H1 (cell line): ENCODE results near the gene LACTB. TPM values are rescaled to one million over a fixed set of nuclear protein-coding genes. Genes with fewer than 3 reads are reported as not detected.

Experiments used
- CBX5 ChIP-seq: fragments of 300-800, 300-1000 bp; sonication (generic); IDR thresholded peaks from 2 replicates; pipeline ENCODE4 v1.7.1; 2016; ENCODE audit warnings: antibody characterized with exemption, low read length, low read depth
- CREB1 ChIP-seq: IDR thresholded peaks from 2 replicates; pipeline ENCODE4 v1.6.1; 2012; ENCODE audit warnings: inconsistent platforms
- EGR1 ChIP-seq: IDR thresholded peaks from 2 replicates; pipeline ENCODE4 v1.6.1; 2011; ENCODE audit warnings: low read depth, low read length, borderline replicate concordance
- EP300 ChIP-seq, 2 experiments: IDR thresholded peaks; 1 replicate in 1 of 2; 2 replicates in 1 of 2; pipeline ENCODE4 v1.6.1; 2011 to 2012; ENCODE audit warnings: low read depth in 2 of 2, low read length in 2 of 2, mild to moderate bottlenecking in 2 of 2, borderline replicate concordance in 1 of 2, inconsistent platforms in 1 of 2, moderate library complexity in 1 of 2
- KDM4A ChIP-seq: IDR thresholded peaks from one replicate; pipeline ENCODE4 v1.7.1; 2012; ENCODE audit warnings: low read depth, mild to moderate bottlenecking, moderate library complexity, low read length, inconsistent platforms; ENCODE audit not compliant: severe bottlenecking
- NANOG ChIP-seq: IDR thresholded peaks from 2 replicates; pipeline ENCODE4 v1.6.1; 2011; ENCODE audit warnings: low read length, low read depth, mild to moderate bottlenecking, inconsistent platforms; ENCODE audit not compliant: insufficient read depth, poor library complexity, severe bottlenecking
- SIRT6 ChIP-seq: IDR thresholded peaks from one replicate; pipeline ENCODE4 v1.7.1; 2012; ENCODE audit warnings: low read length, inconsistent platforms
- TCF12 ChIP-seq: IDR thresholded peaks from 2 replicates; pipeline ENCODE4 v1.6.1; 2011; ENCODE audit warnings: low read depth, mild to moderate bottlenecking, low read length
- polyA plus RNA-seq, 7 experiments: library from polyadenylated mRNA; depleted of rRNA in 3 of 7; stranded (reverse) in 5 of 7; unstranded in 2 of 7; fragments of >200 nt in 5 of 7; fragments of 200-250 nt in 2 of 7; gene quantifications; 1 replicate in 5 of 7; 2 replicates in 1 of 7; 4 replicates in 1 of 7; pipeline versions ENCODE4 v1.2.1 to v1.2.3, GENCODE V29; 2011 to 2013; ENCODE audit warnings: missing spikeins in 2 of 7, mixed read lengths in 2 of 7
- total RNA-seq: library from RNA; stranded (reverse); fragmentation: NEBNext Ultra II Directional; extraction: Animal tissue kit (Norgen Biotek cat#: 25700); gene quantifications from 2 replicates; pipeline ENCODE4 v1.2.1, GENCODE V29; 2021
- TF ChIP-seq, protein P1 (sequence below): fragments of 300-600 bp; sonication (generic); IDR thresholded peaks from 2 replicates; pipeline ENCODE4 v1.7.1; 2012; ENCODE audit warnings: low read length, moderate library complexity, mild to moderate bottlenecking, inconsistent platforms; ENCODE audit not compliant: insufficient replicate concordance

The LACTB gene
- total and polyA plus RNA-seq, 2 of the 8 experiments (the other 6 are each of a cell fraction or from before 2014, with no cell fraction given): 5.8 to 14.9 TPM

DNA sequence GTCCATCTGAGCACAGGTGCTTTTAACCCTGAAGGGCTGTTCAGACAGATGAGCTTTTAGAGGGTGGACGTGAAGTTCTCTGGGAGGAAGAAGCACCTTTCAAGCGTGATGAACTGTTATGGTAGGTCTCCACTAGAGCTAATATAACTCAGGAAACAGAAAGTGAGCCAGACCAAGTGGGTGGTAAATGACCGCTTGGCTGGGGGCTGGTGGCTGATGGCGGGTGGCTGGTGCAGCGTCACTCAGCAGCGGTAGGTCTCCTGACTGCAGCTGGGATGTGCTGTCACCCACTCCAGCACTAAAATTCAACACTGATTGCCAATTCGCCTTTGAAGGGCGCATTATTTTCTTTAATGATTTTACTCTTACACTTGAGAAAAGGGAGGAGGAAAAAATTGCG, 31.2 kb upstream of the LACTB start (continued):
- TF ChIP-seq, protein P1, sequence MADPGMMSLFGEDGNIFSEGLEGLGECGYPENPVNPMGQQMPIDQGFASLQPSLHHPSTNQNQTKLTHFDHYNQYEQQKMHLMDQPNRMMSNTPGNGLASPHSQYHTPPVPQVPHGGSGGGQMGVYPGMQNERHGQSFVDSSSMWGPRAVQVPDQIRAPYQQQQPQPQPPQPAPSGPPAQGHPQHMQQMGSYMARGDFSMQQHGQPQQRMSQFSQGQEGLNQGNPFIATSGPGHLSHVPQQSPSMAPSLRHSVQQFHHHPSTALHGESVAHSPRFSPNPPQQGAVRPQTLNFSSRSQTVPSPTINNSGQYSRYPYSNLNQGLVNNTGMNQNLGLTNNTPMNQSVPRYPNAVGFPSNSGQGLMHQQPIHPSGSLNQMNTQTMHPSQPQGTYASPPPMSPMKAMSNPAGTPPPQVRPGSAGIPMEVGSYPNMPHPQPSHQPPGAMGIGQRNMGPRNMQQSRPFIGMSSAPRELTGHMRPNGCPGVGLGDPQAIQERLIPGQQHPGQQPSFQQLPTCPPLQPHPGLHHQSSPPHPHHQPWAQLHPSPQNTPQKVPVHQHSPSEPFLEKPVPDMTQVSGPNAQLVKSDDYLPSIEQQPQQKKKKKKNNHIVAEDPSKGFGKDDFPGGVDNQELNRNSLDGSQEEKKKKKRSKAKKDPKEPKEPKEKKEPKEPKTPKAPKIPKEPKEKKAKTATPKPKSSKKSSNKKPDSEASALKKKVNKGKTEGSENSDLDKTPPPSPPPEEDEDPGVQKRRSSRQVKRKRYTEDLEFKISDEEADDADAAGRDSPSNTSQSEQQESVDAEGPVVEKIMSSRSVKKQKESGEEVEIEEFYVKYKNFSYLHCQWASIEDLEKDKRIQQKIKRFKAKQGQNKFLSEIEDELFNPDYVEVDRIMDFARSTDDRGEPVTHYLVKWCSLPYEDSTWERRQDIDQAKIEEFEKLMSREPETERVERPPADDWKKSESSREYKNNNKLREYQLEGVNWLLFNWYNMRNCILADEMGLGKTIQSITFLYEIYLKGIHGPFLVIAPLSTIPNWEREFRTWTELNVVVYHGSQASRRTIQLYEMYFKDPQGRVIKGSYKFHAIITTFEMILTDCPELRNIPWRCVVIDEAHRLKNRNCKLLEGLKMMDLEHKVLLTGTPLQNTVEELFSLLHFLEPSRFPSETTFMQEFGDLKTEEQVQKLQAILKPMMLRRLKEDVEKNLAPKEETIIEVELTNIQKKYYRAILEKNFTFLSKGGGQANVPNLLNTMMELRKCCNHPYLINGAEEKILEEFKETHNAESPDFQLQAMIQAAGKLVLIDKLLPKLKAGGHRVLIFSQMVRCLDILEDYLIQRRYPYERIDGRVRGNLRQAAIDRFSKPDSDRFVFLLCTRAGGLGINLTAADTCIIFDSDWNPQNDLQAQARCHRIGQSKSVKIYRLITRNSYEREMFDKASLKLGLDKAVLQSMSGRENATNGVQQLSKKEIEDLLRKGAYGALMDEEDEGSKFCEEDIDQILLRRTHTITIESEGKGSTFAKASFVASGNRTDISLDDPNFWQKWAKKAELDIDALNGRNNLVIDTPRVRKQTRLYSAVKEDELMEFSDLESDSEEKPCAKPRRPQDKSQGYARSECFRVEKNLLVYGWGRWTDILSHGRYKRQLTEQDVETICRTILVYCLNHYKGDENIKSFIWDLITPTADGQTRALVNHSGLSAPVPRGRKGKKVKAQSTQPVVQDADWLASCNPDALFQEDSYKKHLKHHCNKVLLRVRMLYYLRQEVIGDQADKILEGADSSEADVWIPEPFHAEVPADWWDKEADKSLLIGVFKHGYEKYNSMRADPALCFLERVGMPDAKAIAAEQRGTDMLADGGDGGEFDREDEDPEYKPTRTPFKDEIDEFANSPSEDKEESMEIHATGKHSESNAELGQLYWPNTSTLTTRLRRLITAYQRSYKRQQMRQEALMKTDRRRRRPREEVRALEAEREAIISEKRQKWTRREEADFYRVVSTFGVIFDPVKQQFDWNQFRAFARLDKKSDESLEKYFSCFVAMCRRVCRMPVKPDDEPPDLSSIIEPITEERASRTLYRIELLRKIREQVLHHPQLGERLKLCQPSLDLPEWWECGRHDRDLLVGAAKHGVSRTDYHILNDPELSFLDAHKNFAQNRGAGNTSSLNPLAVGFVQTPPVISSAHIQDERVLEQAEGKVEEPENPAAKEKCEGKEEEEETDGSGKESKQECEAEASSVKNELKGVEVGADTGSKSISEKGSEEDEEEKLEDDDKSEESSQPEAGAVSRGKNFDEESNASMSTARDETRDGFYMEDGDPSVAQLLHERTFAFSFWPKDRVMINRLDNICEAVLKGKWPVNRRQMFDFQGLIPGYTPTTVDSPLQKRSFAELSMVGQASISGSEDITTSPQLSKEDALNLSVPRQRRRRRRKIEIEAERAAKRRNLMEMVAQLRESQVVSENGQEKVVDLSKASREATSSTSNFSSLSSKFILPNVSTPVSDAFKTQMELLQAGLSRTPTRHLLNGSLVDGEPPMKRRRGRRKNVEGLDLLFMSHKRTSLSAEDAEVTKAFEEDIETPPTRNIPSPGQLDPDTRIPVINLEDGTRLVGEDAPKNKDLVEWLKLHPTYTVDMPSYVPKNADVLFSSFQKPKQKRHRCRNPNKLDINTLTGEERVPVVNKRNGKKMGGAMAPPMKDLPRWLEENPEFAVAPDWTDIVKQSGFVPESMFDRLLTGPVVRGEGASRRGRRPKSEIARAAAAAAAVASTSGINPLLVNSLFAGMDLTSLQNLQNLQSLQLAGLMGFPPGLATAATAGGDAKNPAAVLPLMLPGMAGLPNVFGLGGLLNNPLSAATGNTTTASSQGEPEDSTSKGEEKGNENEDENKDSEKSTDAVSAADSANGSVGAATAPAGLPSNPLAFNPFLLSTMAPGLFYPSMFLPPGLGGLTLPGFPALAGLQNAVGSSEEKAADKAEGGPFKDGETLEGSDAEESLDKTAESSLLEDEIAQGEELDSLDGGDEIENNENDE: no peak
- no peak for TF ChIP-seq SIRT6
- no peak for TF ChIP-seq CREB1
- TF ChIP-seq CBX5: no peak
- TF ChIP-seq KDM4A: no peak
- no peak for TF ChIP-seq NANOG
- TF ChIP-seq EP300 (IDR thresholded peaks at IDR 0.05; ENCODE audit: borderline replicate concordance in 1 of 2, low read depth in 2 of 2, low read length in 2 of 2): no peak
- no peak for TF ChIP-seq TCF12
- TF ChIP-seq EGR1: no peak
- TF ChIP-seq, all 59 proteins: peak for 0
